HG03565 (cell line): Measurements from ENCODE around the gene ARFGAP1.
A peak's percentile ranks its signal among the peaks of the same experiment; 100 is the strongest.

Source experiments
- ATAC-seq: cut with Tn5 transposase; IDR thresholded peaks from one replicate; pipeline ENCODE4 v1.9.1; 2021; ENCODE audit warnings: mild to moderate bottlenecking, moderate library complexity; ENCODE audit not compliant: unreplicated experiment

The ARFGAP1 gene

GRCh38 chr20:63272105-63273058 lies at the start of gene ARFGAP1:
Gene ARFGAP1, plus strand, starts transcription at chr20:63272813. Its CDS starts 2,768 bp downstream, at chr20:63275581.
- ATAC-seq, result peak; percentile 68

DNA sequence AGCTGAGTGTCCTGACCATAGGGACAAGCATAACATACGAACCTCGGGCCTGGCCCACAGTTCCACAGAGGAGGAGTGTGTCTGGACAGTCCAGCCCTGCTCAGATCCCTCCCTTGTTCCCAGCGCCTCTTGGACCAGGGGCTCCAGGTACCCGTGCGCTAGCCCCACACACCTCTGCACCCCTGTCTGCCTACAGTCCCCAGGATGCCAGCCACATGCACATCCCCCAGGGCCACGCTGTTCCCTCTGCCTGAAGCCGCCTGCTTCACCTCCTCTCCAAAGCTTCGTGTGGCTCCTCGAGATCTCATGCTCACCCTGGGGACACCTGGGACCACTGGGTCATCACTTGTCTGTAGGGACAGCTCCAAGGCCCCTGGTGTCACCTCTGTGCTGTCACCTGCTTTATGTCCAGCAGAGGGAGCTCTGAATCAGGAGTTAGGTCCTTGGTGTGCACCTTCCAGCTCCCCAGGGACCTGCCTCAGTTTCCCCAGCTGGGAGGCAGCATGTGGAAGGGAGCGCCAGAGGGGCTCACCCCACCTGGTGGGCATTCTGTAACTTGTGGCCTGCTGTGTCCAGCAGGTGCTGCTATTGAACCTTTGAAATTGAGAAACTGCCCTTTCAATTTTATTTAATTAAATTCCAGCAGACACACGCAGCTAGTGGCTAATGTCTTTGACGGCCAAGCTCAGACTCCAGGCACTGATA lies 49.3 kb upstream of the ARFGAP1 start:
- ATAC-seq, result no peak

- ATAC-seq, result no peak
Measured at GRCh38 chr20:63223826-63224207, 48.8 kb upstream of the ARFGAP1 start.

GRCh38 chr20:63224412-63225081 lies 48.1 kb upstream of the ARFGAP1 start:
- no peak for ATAC-seq

DNA sequence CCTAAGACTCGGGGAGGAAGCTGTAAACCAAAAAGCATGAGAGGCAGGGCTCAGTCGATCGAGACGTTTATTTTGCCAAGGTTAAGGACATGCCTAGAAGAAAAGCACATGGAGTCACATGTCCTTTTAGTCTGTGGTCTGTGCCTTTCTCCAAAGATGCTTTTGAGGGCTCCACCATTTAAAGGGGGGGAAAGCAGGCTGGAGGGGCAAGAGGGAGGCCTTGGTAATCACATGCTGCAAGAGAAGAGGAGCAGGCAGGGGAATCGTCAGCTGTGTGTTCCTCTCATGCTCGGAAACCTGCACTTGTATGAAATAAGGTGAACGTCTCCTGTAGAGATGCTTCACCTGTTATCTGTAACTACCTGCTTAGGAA lies 47.5 kb upstream of the ARFGAP1 start:
- no peak for ATAC-seq

GRCh38 chr20:63226042-63226943 lies 46.3 kb upstream of the ARFGAP1 start:
- ATAC-seq, result no peak

DNA sequence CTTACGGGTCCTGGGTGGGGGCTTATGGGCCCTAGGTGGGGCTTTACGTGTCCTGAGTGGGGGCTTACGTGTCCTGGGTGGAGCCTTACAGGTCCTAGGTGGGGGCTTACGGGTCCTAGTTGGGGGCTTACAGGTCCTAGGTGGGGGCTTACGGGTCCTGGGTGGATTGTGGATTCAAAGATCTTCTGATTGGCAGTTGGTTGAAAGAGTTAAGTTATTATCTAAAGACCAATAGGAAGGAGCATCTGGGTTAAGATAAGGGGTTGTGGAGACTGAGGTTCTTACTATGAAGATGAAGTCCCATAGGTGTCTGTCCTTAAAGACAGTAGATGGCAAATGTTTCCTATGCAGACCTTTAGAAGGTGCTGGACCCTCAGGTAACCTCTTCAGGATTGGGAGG lies 45.4 kb upstream of the ARFGAP1 start:
- ATAC-seq, result no peak

DNA sequence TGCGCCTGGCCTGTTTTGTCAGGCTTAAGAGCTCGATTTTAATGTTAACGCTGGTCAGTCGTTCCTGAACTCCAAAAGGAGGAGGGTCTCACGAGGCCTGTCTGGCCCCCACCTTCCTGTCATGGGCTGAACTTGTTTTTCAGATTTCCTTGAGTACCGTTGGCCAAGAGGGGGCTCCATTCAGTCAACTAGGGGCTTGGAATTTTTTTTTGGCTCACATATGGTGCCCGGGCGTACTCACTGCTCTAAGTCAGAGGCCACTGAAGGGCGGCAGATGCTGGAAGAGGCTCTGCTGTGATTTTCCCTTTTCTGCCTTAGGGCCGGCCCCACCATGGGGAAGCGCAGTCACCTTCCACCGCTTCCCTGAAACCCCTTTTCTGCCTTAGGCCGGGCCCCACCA lies 43.8 kb upstream of the ARFGAP1 start:
- ATAC-seq, result no peak

- no peak for ATAC-seq
Measured at GRCh38 chr20:63230800-63231268, 41.8 kb upstream of the ARFGAP1 start.

DNA sequence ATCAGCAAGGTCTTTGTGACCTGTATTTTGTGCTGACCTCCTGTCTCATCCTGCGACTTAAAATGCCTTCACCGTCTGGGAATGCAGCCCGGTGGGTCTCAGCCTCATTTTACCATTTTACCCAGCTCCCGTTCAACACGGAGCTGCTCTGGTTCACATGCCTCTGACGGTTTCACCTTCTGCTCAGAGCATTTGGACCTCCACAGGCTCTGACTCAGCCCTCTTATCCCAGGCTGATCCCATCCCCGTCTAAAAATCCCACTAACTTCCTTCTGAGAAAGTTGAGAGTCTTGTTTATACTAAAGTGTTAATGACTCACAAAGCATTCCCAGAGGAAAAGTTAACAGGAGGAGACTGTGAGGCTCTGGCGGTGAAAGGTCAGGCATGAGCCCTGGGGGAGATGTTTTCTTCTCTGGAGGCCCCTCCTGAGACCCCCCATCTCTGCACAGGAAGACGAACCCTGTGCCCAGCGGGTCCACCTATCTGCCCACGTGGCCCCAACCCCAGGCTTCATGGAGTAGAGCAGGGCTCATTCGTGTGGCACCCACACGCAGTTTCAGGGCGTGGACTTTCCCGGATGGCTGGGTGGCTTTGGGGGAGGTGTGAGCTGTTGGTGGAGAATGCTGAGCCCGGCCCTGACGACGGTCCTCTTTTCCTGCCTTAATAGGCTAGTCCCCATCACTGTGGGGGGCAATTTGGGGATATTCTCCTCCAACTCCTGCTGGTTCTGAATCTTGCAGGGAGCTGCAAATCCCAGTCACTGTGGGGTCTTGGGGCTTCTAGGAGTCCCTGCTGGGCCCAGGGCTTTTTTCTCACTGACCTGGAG lies 40.2 kb upstream of the ARFGAP1 start:
- ATAC-seq, result no peak

DNA sequence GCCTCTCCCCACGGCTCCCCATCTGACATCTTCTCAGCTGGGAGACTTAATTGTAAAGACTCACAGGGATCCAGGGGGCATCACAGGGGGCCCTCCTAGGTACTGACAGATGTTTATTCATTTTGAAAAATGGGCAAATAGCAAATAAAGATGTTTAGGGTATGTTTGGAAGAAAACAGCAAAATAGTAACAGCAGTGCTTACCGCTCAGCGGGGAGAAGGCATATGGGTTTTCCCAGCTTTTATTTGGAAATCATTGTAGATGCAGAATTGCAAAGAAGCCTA lies 39.6 kb upstream of the ARFGAP1 start:
- ATAC-seq, result no peak

GRCh38 chr20:63233924-63234323 lies 38.7 kb upstream of the ARFGAP1 start:
- no peak for ATAC-seq

GRCh38 chr20:63234693-63235398 lies 37.8 kb upstream of the ARFGAP1 start:
- ATAC-seq, result no peak

DNA sequence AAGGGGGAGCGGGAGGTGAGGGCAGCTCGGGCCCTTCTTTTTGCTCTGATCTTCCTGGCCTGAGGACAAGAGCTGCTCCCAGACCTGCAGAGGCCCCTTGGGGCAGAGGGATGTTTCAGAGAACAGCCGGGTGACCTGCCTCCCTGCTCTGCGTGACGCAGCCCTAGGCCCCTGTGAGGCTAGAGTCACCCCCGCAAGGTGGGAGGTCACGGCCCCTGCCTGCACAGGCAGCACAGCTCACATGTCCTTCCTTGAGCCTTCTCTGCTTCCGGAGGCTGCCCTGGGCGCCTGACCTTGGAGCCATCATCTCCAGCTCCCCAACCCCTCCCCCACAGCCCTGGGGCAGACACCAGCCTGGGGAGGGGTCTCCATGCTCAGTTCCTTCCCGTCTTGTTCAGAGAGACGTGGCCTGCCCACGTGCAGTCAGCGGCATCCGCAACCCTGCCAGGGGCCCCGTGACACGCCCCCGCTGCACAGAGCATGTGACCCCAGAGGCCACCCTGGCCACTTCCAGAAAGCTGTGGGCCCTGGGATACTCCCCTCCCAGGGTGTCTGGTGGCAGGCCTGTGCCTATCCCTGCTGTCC lies 37.1 kb upstream of the ARFGAP1 start, which contains the start of gene BIRC7:
Gene BIRC7, plus strand, starts transcription at position 507 of the 585 bp plus-strand sequence. CDS start 192 bp downstream, outside the sequence.
- no peak for ATAC-seq

- ATAC-seq, result no peak
Measured at GRCh38 chr20:63236116-63236837, 36.3 kb upstream of the ARFGAP1 start.

DNA sequence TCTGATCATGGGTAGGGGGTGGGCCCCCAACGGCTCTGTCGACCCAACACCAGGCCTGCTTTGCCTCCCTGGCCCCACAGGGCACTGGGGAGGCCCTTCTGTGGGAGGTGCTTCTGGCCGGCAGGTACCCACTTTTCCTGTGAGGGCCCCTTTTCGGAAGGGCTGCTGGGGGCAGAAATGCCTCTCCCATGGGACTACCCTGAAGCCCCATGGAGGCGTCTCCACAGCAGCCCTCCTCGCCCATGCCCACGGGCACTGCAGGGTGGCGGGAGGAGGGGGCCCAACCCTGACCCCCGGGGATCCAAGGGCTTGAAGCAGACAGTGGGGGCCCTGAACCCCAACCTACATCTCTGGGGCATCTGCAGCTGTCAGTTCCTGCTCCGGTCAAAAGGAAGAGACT lies 34.6 kb upstream of the ARFGAP1 start:
- ATAC-seq, result no peak

- no peak for ATAC-seq
Measured at GRCh38 chr20:63238514-63239125, 34.0 kb upstream of the ARFGAP1 start.

DNA sequence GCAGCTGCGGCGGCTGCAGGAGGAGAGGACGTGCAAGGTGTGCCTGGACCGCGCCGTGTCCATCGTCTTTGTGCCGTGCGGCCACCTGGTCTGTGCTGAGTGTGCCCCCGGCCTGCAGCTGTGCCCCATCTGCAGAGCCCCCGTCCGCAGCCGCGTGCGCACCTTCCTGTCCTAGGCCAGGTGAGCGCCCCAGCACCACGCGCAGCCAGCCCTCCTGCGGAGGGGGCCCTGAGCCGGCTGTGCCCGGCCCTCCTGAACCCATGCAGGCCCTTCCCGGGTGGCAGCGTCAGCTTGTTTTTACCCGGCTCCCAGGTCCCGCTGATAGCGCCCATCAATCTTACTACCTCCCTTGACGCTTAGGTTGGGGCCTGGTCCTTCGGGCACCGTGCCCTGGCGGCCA lies 33.2 kb upstream of the ARFGAP1 start:
- no peak for ATAC-seq
